ENCODE results near the gene OGFR. TPM values are rescaled to one million over a fixed set of nuclear protein-coding genes. Genes with fewer than 3 reads are reported as not detected.

OGFR gene, protein sequence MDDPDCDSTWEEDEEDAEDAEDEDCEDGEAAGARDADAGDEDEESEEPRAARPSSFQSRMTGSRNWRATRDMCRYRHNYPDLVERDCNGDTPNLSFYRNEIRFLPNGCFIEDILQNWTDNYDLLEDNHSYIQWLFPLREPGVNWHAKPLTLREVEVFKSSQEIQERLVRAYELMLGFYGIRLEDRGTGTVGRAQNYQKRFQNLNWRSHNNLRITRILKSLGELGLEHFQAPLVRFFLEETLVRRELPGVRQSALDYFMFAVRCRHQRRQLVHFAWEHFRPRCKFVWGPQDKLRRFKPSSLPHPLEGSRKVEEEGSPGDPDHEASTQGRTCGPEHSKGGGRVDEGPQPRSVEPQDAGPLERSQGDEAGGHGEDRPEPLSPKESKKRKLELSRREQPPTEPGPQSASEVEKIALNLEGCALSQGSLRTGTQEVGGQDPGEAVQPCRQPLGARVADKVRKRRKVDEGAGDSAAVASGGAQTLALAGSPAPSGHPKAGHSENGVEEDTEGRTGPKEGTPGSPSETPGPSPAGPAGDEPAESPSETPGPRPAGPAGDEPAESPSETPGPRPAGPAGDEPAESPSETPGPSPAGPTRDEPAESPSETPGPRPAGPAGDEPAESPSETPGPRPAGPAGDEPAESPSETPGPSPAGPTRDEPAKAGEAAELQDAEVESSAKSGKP
- total RNA-seq (10 to 100 TPM; 20.6 to 61.4 (median 42.4) TPM), polyA plus RNA-seq (100 to 1,000 TPM in 1 of 3 donors, 10 to 100 TPM in 1, 1 to 10 TPM in 1; 9.3 to 157 (median 68.5) TPM)
- long read RNA-seq, donor 1, partial matches to known transcripts, result 0 of 3 reads
- long read RNA-seq, donor 1, other reads (novel, unspliced or antisense), result 0 of 3 reads
- long read RNA-seq, donor 2, partial matches to known transcripts, result 0 of 1 reads
- long read RNA-seq, donor 2, other reads (novel, unspliced or antisense), result 0 of 1 reads
- long read RNA-seq, donor 3, result 0 reads
- long read RNA-seq, donor 4, full-length matches to known transcripts, result 1 of 4 reads
- long read RNA-seq, donor 4, partial matches to known transcripts, result 0 of 4 reads
- long read RNA-seq, donor 4, other reads (novel, unspliced or antisense), result 3 of 4 reads
- long read RNA-seq, donor 5, full-length matches to known transcripts, result 182 of 201 reads
- long read RNA-seq, donor 5, partial matches to known transcripts, result 3 of 201 reads
- long read RNA-seq, donor 5, other reads (novel, unspliced or antisense), result 16 of 201 reads
- long read RNA-seq, donor 6, partial matches to known transcripts, result 0 of 2 reads
- long read RNA-seq, donor 6, other reads (novel, unspliced or antisense), result 2 of 2 reads
- long read RNA-seq, donor 7, partial matches to known transcripts, result 0 of 1 reads
- long read RNA-seq, donor 7, other reads (novel, unspliced or antisense), result 0 of 1 reads
- long read RNA-seq, donor 8, full-length matches to known transcripts, result 3 of 8 reads
- long read RNA-seq, donor 8, partial matches to known transcripts, result 0 of 8 reads
- long read RNA-seq, donor 8, other reads (novel, unspliced or antisense), result 5 of 8 reads
- long read RNA-seq, donor 9, partial matches to known transcripts, result 0 of 1 reads
- long read RNA-seq, donor 9, other reads (novel, unspliced or antisense), result 0 of 1 reads
- long read RNA-seq, donor 10, partial matches to known transcripts, result 7 of 9 reads
- long read RNA-seq, donor 10, other reads (novel, unspliced or antisense), result 0 of 9 reads

DNA sequence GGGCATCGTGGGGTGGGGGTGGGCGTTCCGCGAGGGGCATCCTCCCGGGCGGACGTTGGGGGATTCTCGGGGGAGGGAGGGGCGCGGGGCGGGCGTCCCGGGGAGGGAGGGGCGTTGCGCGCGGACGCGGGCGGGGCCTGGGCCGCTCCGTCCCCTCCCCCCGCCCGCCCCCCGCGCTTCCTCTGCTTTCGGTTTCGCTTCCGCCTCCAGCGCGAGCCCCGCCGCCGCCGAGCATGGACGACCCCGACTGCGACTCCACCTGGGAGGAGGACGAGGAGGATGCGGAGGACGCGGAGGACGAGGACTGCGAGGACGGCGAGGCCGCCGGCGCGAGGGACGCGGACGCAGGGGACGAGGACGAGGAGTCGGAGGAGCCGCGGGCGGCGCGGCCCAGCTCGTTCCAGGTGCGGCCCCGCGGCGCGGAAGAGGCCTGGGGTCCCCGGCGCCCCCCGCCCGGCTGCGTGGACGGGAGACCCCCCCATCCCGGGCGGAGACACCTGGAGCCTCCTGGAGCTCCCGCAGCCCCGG lies at the start of gene OGFR:
OGFR (plus strand) TSS at position 209 of the 528 bp plus-strand sequence; CDS start at position 234, 25 bp downstream.
- Histone ChIP-seq H3K9me3 (replicated peaks in 1 of 3) (no peaks in the 10 kb centered on the region), H3K36me3 (replicated peaks in 1 of 2) (peaks cover 0 to 34% of the 10 kb centered on the region in 2 donors), H3K27me3 (no peaks in the 10 kb centered on the region), H3K4me3 (peak within 1 kb of the TSS; percentile 69 to 95 (median 76)), H3K27ac (peak within 1 kb of the TSS in 4 of 5 donors; percentile 61 to 83 (median 76)), H3K4me1 (replicated peaks in 1 of 2) (peaks cover 12 to 17% of the 10 kb centered on the region in 2 donors)
- DNase-seq, result peak in 5 of 7 donors; percentile 48 to 66 (median 60)
- 0 to 1% (median 0%) methylated on average over 2 to 75 of the region's 77 CpGs; no CpG with 5 or more reads in 1 of the 4 donors for WGBS, 4 donors
- no peak for TF ChIP-seq POLR2A (IDR thresholded peaks at IDR 0.05)
- TF ChIP-seq, protein P1, sequence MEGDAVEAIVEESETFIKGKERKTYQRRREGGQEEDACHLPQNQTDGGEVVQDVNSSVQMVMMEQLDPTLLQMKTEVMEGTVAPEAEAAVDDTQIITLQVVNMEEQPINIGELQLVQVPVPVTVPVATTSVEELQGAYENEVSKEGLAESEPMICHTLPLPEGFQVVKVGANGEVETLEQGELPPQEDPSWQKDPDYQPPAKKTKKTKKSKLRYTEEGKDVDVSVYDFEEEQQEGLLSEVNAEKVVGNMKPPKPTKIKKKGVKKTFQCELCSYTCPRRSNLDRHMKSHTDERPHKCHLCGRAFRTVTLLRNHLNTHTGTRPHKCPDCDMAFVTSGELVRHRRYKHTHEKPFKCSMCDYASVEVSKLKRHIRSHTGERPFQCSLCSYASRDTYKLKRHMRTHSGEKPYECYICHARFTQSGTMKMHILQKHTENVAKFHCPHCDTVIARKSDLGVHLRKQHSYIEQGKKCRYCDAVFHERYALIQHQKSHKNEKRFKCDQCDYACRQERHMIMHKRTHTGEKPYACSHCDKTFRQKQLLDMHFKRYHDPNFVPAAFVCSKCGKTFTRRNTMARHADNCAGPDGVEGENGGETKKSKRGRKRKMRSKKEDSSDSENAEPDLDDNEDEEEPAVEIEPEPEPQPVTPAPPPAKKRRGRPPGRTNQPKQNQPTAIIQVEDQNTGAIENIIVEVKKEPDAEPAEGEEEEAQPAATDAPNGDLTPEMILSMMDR (IDR thresholded peaks at IDR 0.05), result no peak
- intact Hi-C loops (cut with DNase I), result loop anchor here in 1 of 2 donors (5.0 kb wide), 1 partner anchor 132 kb away; no protein-coding TSS in a partner anchor

DNA sequence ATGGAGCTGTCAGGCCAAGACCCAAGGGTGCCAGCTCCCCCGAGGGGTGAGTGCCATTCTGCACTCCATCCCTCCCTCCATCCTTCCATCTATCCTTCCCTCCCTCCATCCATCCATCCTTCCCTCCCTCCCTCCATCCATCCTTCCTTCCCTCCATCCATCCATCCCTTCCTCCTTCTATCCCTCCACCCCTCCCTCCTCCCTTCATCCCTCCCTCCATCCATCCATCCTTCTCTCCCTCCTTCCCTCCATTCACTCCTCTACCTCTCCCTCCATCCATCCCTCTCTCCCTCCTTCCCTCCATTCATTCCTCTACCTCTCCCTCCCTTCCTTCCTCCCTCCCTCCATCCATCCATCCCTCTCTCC lies 49.7 kb upstream of the OGFR start:
- no peaks in the 10 kb centered on the region for H3K9me3 ChIP-seq (replicated peaks in 1 of 3)
- no peak overlapping the region for H3K4me3 ChIP-seq
- H3K36me3 ChIP-seq (replicated peaks in 1 of 2), result no peaks in the 10 kb centered on the region
- no peaks in the 10 kb centered on the region for H3K4me1 ChIP-seq (replicated peaks in 1 of 2)
- WGBS, 4 donors, result 89 to 100% (median 98%) methylated on average over 1 of the region's 1 CpG
- intact Hi-C loops (cut with DNase I), result no loop called here
- TF ChIP-seq, protein P1 (IDR thresholded peaks at IDR 0.05), result no peak
- TF ChIP-seq POLR2A (IDR thresholded peaks at IDR 0.05), result no peak
- no peak for DNase-seq
- no peak overlapping the region for H3K27ac ChIP-seq
- H3K27me3 ChIP-seq, result no peaks in the 10 kb centered on the region

DNA sequence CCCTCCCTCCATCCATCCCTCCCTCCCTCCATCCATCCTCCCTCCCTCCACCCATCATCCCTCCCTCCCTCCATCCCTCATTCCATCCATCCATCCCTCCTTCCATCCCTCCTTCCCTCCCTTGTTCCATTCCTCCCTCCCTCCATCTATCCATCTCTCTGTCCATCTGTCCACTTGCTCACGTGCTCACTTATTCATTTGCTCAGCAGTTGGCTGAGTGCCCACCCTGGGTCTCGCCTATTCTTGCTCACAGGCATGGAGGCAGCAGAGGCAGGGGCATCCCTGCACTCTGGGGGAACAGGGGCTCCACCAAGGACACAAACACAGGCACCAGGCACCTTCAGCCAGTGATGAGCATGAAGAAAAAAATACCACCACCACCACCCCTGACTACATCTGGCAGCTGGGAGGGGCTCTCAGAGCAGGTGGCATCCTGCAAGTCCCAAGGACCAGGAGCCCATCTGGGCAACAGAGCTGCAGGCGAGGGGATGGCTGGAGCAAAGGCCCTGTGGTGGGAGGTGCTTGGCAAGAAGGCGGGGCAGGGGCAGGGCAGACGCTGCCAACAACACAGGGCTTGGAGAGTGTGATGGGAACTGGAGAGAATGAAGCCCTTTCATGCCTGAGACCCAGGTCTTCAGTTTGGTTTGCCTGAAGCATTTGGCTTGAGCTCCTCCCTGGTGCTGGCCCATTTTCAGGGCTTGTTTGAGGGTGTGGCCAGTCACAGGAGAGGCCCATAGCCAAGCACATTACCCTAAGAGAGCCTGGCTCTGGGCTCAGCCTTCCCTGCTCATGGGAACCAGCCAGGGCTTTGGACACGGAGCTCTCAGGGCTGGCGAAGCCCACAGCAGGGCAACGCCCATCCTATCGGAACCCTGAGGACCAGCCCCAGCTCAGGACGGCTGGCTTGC lies 48.6 kb upstream of the OGFR start:
- no peaks in the 10 kb centered on the region for H3K4me1 ChIP-seq (replicated peaks in 1 of 2)
- H3K27me3 ChIP-seq, result no peaks in the 10 kb centered on the region
- no peak for TF ChIP-seq POLR2A (IDR thresholded peaks at IDR 0.05)
- TF ChIP-seq, protein P1 (IDR thresholded peaks at IDR 0.05), result no peak
- H3K36me3 ChIP-seq (replicated peaks in 1 of 2), result no peaks in the 10 kb centered on the region
- no peak for DNase-seq
- no peak overlapping the region for H3K27ac ChIP-seq
- WGBS, 4 donors, result 45 to 63% (median 56%) methylated on average over 6 to 10 of the region's 10 CpGs
- no peaks in the 10 kb centered on the region for H3K9me3 ChIP-seq (replicated peaks in 1 of 3)
- no peak overlapping the region for H3K4me3 ChIP-seq
- intact Hi-C loops (cut with DNase I), result no loop called here

All from adrenal gland (tissue), 19 donors.